ENCODE data around the gene TMEM129.

TMEM129 gene

DNA sequence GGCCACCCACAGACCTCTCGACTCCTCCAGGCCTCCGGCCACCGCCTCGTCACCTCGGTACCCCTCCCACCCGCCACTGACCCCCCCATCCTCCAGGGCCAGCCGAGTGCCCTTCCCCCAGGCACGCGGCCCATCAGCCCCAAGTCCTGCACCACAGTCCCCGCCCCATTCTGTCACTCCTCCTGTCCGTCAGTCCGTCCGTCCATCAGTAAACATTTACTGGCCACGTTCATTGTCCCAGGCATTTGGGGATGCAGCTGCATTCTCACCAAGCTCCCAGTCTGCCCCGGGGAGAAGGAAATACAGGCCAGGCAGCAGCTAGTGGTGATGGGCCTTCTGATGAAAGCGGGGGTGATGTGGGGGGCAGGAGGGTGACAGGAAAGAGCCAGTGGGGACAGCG lies 36.7 kb upstream of the TMEM129 start:
- H3K4me3 ChIP-seq (ENCODE audit: low read depth, low read length, poor library complexity, severe bottlenecking) = no peak overlapping the region
- H3K4me2 ChIP-seq (ENCODE audit: low read length) = no peak overlapping the region
- H3K27me3 ChIP-seq (ENCODE audit: insufficient read depth, low read length) = no peaks in the 10 kb centered on the region
- TF ChIP-seq EZH2 (IDR thresholded peaks at IDR 0.05; ENCODE audit: borderline replicate concordance, low read length) (no peak), CTCF (IDR thresholded peaks at IDR 0.05; ENCODE audit: low read length) (no peak)
- no peak overlapping the region for H3K9ac ChIP-seq (ENCODE audit: low read length)
- no peaks in the 10 kb centered on the region for H3K9me2 ChIP-seq (ENCODE audit: low read depth, low read length)
- no peaks in the 10 kb centered on the region for H3K79me2 ChIP-seq (ENCODE audit: insufficient read depth, low read length)
- no peaks in the 10 kb centered on the region for H4K20me1 ChIP-seq (ENCODE audit: insufficient read depth, low read length)
- no peak overlapping the region for H2AFZ ChIP-seq (ENCODE audit: low read length)
- no peaks in the 10 kb centered on the region for H3K4me1 ChIP-seq (ENCODE audit: insufficient read depth, low read length, severe bottlenecking)
- no peaks in the 10 kb centered on the region for H3F3A ChIP-seq (ENCODE audit: insufficient read depth, low read length)
- H3K27ac ChIP-seq (ENCODE audit: low read depth, low read length, poor library complexity, severe bottlenecking) = no peak overlapping the region
- no peaks in the 10 kb centered on the region for H3K36me3 ChIP-seq (ENCODE audit: insufficient read depth, low read length)
- H3K9me3 ChIP-seq (ENCODE audit: low read length) = no peaks in the 10 kb centered on the region

DNA sequence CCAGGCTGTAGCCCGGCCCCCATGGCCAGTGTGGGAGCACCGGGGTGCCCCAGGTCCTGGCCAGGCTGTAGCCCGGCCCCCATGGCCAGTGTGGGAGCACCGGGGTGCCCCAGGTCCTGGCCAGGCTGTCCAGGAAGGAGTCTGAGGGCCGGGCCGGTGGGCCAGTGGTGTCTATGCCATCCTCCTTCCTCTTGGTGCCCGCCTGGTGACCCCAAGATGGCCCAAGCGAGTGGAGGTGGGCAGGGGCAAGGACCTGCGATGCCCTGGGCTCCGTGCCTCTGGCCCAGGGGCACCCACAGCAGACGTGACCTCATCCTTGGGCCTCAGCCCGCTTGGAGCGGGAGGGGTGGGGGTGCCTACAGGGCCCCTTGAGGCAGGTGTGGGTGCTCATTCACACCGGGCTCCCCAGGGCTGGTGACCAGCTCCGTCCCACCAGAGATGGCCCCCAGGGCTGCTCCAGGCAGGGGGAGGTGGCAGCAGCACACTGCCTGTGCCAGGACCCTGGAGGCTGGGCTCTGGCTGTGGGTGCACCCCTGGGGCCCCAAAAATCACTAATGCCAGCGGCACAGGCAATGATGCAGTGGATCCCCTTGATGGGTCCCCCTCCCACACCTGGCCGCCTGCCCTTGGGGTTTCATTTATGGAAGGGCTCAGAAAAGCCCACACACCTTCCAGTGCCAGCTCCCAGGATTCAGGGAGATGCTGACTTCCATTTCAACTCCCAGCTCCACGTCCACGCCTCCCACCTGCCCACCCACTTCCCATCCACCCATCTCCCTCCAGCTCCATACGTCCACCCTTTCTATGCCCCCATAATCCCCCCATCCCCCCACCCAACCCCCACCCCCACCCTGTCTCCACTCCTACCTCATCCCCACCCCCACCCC lies 36.0 kb upstream of the TMEM129 start:
- Histone ChIP-seq H3F3A (ENCODE audit: insufficient read depth, low read length) (no peaks in the 10 kb centered on the region), H2AFZ (ENCODE audit: low read length) (no peak overlapping the region), H3K27me3 (ENCODE audit: insufficient read depth, low read length) (no peaks in the 10 kb centered on the region), H4K20me1 (ENCODE audit: insufficient read depth, low read length) (no peaks in the 10 kb centered on the region), H3K4me2 (ENCODE audit: low read length) (no peak overlapping the region), H3K36me3 (ENCODE audit: insufficient read depth, low read length) (no peaks in the 10 kb centered on the region), H3K27ac (ENCODE audit: low read depth, low read length, poor library complexity, severe bottlenecking) (no peak overlapping the region), H3K9me2 (ENCODE audit: low read depth, low read length) (no peaks in the 10 kb centered on the region), H3K4me1 (ENCODE audit: insufficient read depth, low read length, severe bottlenecking) (no peaks in the 10 kb centered on the region), H3K9me3 (ENCODE audit: low read length) (no peaks in the 10 kb centered on the region), H3K4me3 (ENCODE audit: low read depth, low read length, poor library complexity, severe bottlenecking) (no peak overlapping the region), H3K79me2 (ENCODE audit: insufficient read depth, low read length) (no peaks in the 10 kb centered on the region), H3K9ac (ENCODE audit: low read length) (no peak overlapping the region)
- no peak for TF ChIP-seq EZH2 (IDR thresholded peaks at IDR 0.05; ENCODE audit: borderline replicate concordance, low read length)
- no peak for TF ChIP-seq CTCF (IDR thresholded peaks at IDR 0.05; ENCODE audit: low read length)

DNA sequence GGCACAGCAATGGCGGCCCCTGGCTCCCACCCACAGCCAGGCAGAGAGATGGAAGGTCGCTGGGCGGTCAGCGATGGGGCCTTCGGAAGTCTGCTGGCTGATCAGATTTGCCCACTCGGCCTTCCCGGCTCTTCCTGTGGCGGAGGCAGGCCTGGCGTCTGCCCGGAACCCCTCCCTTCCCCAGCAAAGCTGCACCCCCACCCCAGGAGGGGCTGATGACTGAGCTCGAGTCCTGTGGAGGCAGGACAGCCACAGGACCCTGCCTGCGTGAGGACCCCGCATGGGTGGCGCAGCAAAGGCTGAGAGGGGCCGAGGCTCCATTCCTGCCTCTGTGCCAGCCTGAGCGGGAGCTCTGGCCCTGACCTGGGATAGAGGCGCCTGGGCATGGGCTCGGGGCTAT lies 35.0 kb upstream of the TMEM129 start:
- H3K4me1 ChIP-seq (ENCODE audit: insufficient read depth, low read length, severe bottlenecking) = no peaks in the 10 kb centered on the region
- H4K20me1 ChIP-seq (ENCODE audit: insufficient read depth, low read length) = no peaks in the 10 kb centered on the region
- H3K9me3 ChIP-seq (ENCODE audit: low read length) = no peaks in the 10 kb centered on the region
- no peak overlapping the region for H2AFZ ChIP-seq (ENCODE audit: low read length)
- no peaks in the 10 kb centered on the region for H3K27me3 ChIP-seq (ENCODE audit: insufficient read depth, low read length)
- H3K9ac ChIP-seq (ENCODE audit: low read length) = no peak overlapping the region
- H3K79me2 ChIP-seq (ENCODE audit: insufficient read depth, low read length) = no peaks in the 10 kb centered on the region
- H3K9me2 ChIP-seq (ENCODE audit: low read depth, low read length) = no peaks in the 10 kb centered on the region
- no peak overlapping the region for H3K4me2 ChIP-seq (ENCODE audit: low read length)
- no peaks in the 10 kb centered on the region for H3K36me3 ChIP-seq (ENCODE audit: insufficient read depth, low read length)
- no peak overlapping the region for H3K4me3 ChIP-seq (ENCODE audit: low read depth, low read length, poor library complexity, severe bottlenecking)
- H3F3A ChIP-seq (ENCODE audit: insufficient read depth, low read length) = no peaks in the 10 kb centered on the region
- H3K27ac ChIP-seq (ENCODE audit: low read depth, low read length, poor library complexity, severe bottlenecking) = no peak overlapping the region
- TF ChIP-seq CTCF (IDR thresholded peaks at IDR 0.05; ENCODE audit: low read length) = no peak
- TF ChIP-seq EZH2 (IDR thresholded peaks at IDR 0.05; ENCODE audit: borderline replicate concordance, low read length) = no peak

All from OCI-LY1 (cell line).